GM21576 (cell line): ENCODE data around the gene SUSD1.
"Not testable (repeated sequence)": the region's sequence is repeated elsewhere in the genome, so short reads cannot be mapped to it uniquely, and the experiment has no call there.

Source experiments
- ATAC-seq: cut with Tn5 transposase; IDR thresholded peaks from one replicate; pipeline ENCODE4 v1.9.1; 2021; ENCODE audit warnings: mild to moderate bottlenecking, moderate library complexity; ENCODE audit not compliant: unreplicated experiment

SUSD1 gene

GRCh38 chr9:112174965-112175795, at the start of gene SUSD1:
Gene SUSD1, minus strand, starts transcription at chr9:112175297. Its CDS starts 62 bp downstream, at chr9:112175235.
- ATAC-seq, result peak; percentile 48

GRCh38 chr9:112224401-112225289, 49.5 kb upstream of the SUSD1 start:
- ATAC-seq, result peak; percentile 57

- peak; percentile 96 for ATAC-seq
Measured at GRCh38 chr9:112218908-112219307, 43.8 kb upstream of the SUSD1 start.

- no peak for ATAC-seq
Measured at GRCh38 chr9:112212926-112213325, 37.8 kb upstream of the SUSD1 start.

- no peak for ATAC-seq
Measured at GRCh38 chr9:112207451-112207850, 32.4 kb upstream of the SUSD1 start.

GRCh38 chr9:112203536-112203935, 28.4 kb upstream of the SUSD1 start:
- no peak for ATAC-seq

GRCh38 chr9:112200711-112201110, 25.6 kb upstream of the SUSD1 start:
- ATAC-seq, result no peak

- ATAC-seq, result no peak
Measured at GRCh38 chr9:112198646-112199045, 23.5 kb upstream of the SUSD1 start.

- ATAC-seq, result no peak
Measured at GRCh38 chr9:112194969-112195431, 19.9 kb upstream of the SUSD1 start.

GRCh38 chr9:112193572-112194288, 18.6 kb upstream of the SUSD1 start:
- ATAC-seq, result no peak

- not testable (repeated sequence) for ATAC-seq
Measured at GRCh38 chr9:112190320-112190719, 15.2 kb upstream of the SUSD1 start.

- no peak for ATAC-seq
Measured at GRCh38 chr9:112188884-112189283, 13.8 kb upstream of the SUSD1 start.

GRCh38 chr9:112187404-112187803, 12.3 kb upstream of the SUSD1 start:
- ATAC-seq, result no peak

GRCh38 chr9:112186695-112187094, 11.6 kb upstream of the SUSD1 start:
- no peak for ATAC-seq

- no peak for ATAC-seq
Measured at GRCh38 chr9:112184946-112185345, 9.8 kb upstream of the SUSD1 start.

- ATAC-seq, result no peak
Measured at GRCh38 chr9:112184221-112184620, 9.1 kb upstream of the SUSD1 start.

- ATAC-seq, result no peak
Measured at GRCh38 chr9:112180387-112180881, 5.3 kb upstream of the SUSD1 start.

- no peak for ATAC-seq
Measured at GRCh38 chr9:112179816-112180215, 4.7 kb upstream of the SUSD1 start.

- no peak for ATAC-seq
Measured at GRCh38 chr9:112176524-112176923, 1.4 kb upstream of the SUSD1 start.

- no peak for ATAC-seq
Measured at GRCh38 chr9:112175796-112176315, 759 bp upstream of the SUSD1 start.
